H1 (cell line): Measurements from ENCODE around the gene SNAPC3. TPM values are rescaled to one million over a fixed set of nuclear protein-coding genes. Genes with fewer than 3 reads are reported as not detected.
A peak's percentile ranks its signal among the peaks of the same experiment; 100 is the strongest.

Source experiments
- CTCF ChIA-PET: fragments of 300-600 bp; sonication (Branson Sonifier 250); formaldehyde crosslinking; loops from one replicate; lab custom pipeline; 2021; ENCODE audit not compliant: partially characterized antibody; lab: Charles Lee
- POLR2A ChIA-PET: fragments of 300-600 bp; sonication (Branson Sonifier 250); formaldehyde crosslinking; loops from one replicate; lab custom pipeline; 2021; ENCODE audit warnings: inconsistent platforms; ENCODE audit not compliant: partially characterized antibody; lab: Charles Lee
- DNase-seq, 2 experiments: peaks; one replicate each; pipeline versions ENCODE4 v3.0.0 to v3.0.0-alpha.2; 2010 to 2022; ENCODE audit warnings: low spot score in 2 of 2, low read depth in 1 of 2, mixed read lengths in 1 of 2
- FAIRE-seq: peaks from 2 replicates; lab custom pipeline; 2011; peaks lifted over from hg19 to GRCh38; lab: Jason Lieb, UNC
- H2AFZ ChIP-seq: 2 replicates; pipeline ENCODE4 v1.8.1; 2012; ENCODE audit warnings: low read length, inconsistent platforms
- H2AK5ac ChIP-seq: 2 replicates; pipeline ENCODE4 v1.6.1; 2013; ENCODE audit warnings: low read depth, low read length
- H2BK120ac ChIP-seq: replicated peaks from 2 replicates; pipeline ENCODE3; 2013; ENCODE audit warnings: low read depth, low read length, inconsistent platforms
- H2BK12ac ChIP-seq: 2 replicates; pipeline ENCODE4 v1.6.1; 2013; ENCODE audit warnings: low read depth, low read length
- H2BK15ac ChIP-seq: 2 replicates; pipeline ENCODE4 v1.6.1; 2013; ENCODE audit warnings: low read length
- H2BK20ac ChIP-seq: 2 replicates; pipeline ENCODE4 v1.6.1; 2013; ENCODE audit warnings: low read length
- H2BK5ac ChIP-seq: 2 replicates; pipeline ENCODE4 v1.6.1; 2013; ENCODE audit warnings: low read depth, low read length
- H3K14ac ChIP-seq: 2 replicates; pipeline ENCODE4 v1.6.1; 2013; ENCODE audit warnings: inconsistent platforms; ENCODE audit not compliant: insufficient read length
- H3K18ac ChIP-seq: 2 replicates; pipeline ENCODE4 v1.6.1; 2013; ENCODE audit warnings: low read length; ENCODE audit errors: extremely low read depth
- H3K23ac ChIP-seq: 2 replicates; pipeline ENCODE4 v1.6.1; 2013; ENCODE audit warnings: inconsistent platforms; ENCODE audit not compliant: insufficient read length
- H3K23me2 ChIP-seq: 2 replicates; pipeline ENCODE4 v1.6.1; 2013; ENCODE audit warnings: low read depth, low read length
- H3K27ac ChIP-seq: 2 replicates; pipeline ENCODE4 v1.6.1; 2011; ENCODE audit warnings: low read depth, low read length, inconsistent platforms
- H3K27me3 ChIP-seq, 4 experiments: replicated peaks in 1 of 4; 1 replicate in 1 of 4; 2 replicates in 3 of 4; pipeline versions ENCODE4 v1.6.1 to v1.8.1; 2011 to 2013; ENCODE audit warnings: low read length in 3 of 4, mild to moderate bottlenecking in 3 of 4, inconsistent platforms in 2 of 4, mixed read lengths in 2 of 4, moderate library complexity in 1 of 4; ENCODE audit not compliant: control insufficient read depth in 3 of 4, insufficient read depth in 3 of 4; ENCODE audit errors: extremely low read depth in 1 of 4
- H3K36me3 ChIP-seq, 4 experiments: 2 replicates each; pipeline versions ENCODE4 v1.6.1 to v1.8.1; 2011 to 2013; ENCODE audit warnings: mild to moderate bottlenecking in 4 of 4, low read length in 3 of 4, moderate library complexity in 2 of 4, control low read depth in 1 of 4, inconsistent platforms in 1 of 4; ENCODE audit not compliant: insufficient read depth in 4 of 4, control insufficient read depth in 2 of 4
- H3K4ac ChIP-seq: replicated peaks from 2 replicates; pipeline ENCODE3; 2013; ENCODE audit warnings: low read length, low read depth, mixed read lengths, inconsistent platforms; ENCODE audit not compliant: insufficient read length
- H3K4me1 ChIP-seq, 4 experiments: replicated peaks in 1 of 4; 1 replicate in 1 of 4; 2 replicates in 3 of 4; pipeline versions ENCODE4 v1.6.1 to v1.8.1; 2011 to 2013; ENCODE audit warnings: low read length in 3 of 4, inconsistent platforms in 2 of 4, mixed read lengths in 1 of 4; ENCODE audit not compliant: insufficient read depth in 4 of 4, control insufficient read depth in 3 of 4
- H3K4me2 ChIP-seq, 2 experiments: 2 replicates each; pipeline versions ENCODE4 v1.6.1 to v1.8.1; 2011 to 2013; ENCODE audit warnings: low read depth in 2 of 2, low read length in 2 of 2, control low read depth in 1 of 2, inconsistent platforms in 1 of 2, mild to moderate bottlenecking in 1 of 2; ENCODE audit not compliant: insufficient read depth in 1 of 2
- H3K4me3 ChIP-seq, 4 experiments: fragments of 200-600, 300-600 bp in 1 of 4; sonication (generic), shearing (Covaris generic), sonication (Bioruptor Twin) in 1 of 4; 2 replicates each; pipeline versions ENCODE4 v1.5.1 to v1.8.1; 2011 to 2016; ENCODE audit warnings: low read length in 4 of 4, low read depth in 3 of 4, control low read depth in 2 of 4, inconsistent platforms in 2 of 4, mild to moderate bottlenecking in 2 of 4, mixed read lengths in 1 of 4, moderate library complexity in 1 of 4; ENCODE audit not compliant: insufficient read depth in 2 of 4; ENCODE audit errors: extremely low read depth in 1 of 4
- H3K56ac ChIP-seq: replicated peaks from 2 replicates; pipeline ENCODE3; 2013; ENCODE audit warnings: low read depth, mild to moderate bottlenecking, mixed read lengths, low read length, inconsistent platforms; ENCODE audit not compliant: insufficient read length
- H3K79me1 ChIP-seq: 2 replicates; pipeline ENCODE4 v1.6.1; 2013; ENCODE audit warnings: low read depth, low read length, control low read depth
- H3K79me2 ChIP-seq, 2 experiments: 2 replicates each; pipeline versions ENCODE4 v1.6.1 to v1.8.1; 2012 to 2013; ENCODE audit warnings: low read length in 2 of 2, mild to moderate bottlenecking in 2 of 2, inconsistent platforms in 1 of 2; ENCODE audit not compliant: insufficient read depth in 2 of 2, control insufficient read depth in 1 of 2
- H3K9ac ChIP-seq, 4 experiments: replicated peaks in 1 of 4; 1 replicate in 1 of 4; 2 replicates in 3 of 4; pipeline versions ENCODE4 v1.6.1 to v1.8.1; 2011 to 2013; ENCODE audit warnings: low read depth in 3 of 4, low read length in 3 of 4, control low read depth in 2 of 4, mild to moderate bottlenecking in 2 of 4, moderate library complexity in 2 of 4, inconsistent platforms in 1 of 4; ENCODE audit errors: extremely low read depth in 1 of 4
- H3K9me3 ChIP-seq, 2 experiments: 2 replicates each; pipeline versions ENCODE4 v1.6.1 to v1.8.1; 2012 to 2013; ENCODE audit warnings: mild to moderate bottlenecking in 2 of 2, moderate library complexity in 2 of 2, control low read depth in 1 of 2, inconsistent platforms in 1 of 2, low read depth in 1 of 2, low read length in 1 of 2, mixed read lengths in 1 of 2; ENCODE audit not compliant: insufficient read depth in 2 of 2
- H4K20me1 ChIP-seq, 2 experiments: replicated peaks in 1 of 2; 2 replicates each; pipeline versions ENCODE3 to v1.8.1; 2011 to 2013; ENCODE audit warnings: inconsistent platforms in 2 of 2, low read length in 2 of 2, mild to moderate bottlenecking in 1 of 2; ENCODE audit not compliant: insufficient read depth in 2 of 2, control insufficient read depth in 1 of 2
- H4K5ac ChIP-seq: 2 replicates; pipeline ENCODE4 v1.6.1; 2013; ENCODE audit warnings: low read length, low read depth, mixed read lengths, inconsistent platforms; ENCODE audit not compliant: insufficient read length
- H4K8ac ChIP-seq: 2 replicates; pipeline ENCODE4 v1.8.0; 2013; ENCODE audit warnings: mild to moderate bottlenecking, moderate library complexity, low read length, inconsistent platforms; ENCODE audit not compliant: insufficient read depth; ENCODE audit errors: extremely low read depth
- H4K91ac ChIP-seq: replicated peaks from 2 replicates; pipeline ENCODE3; 2013; ENCODE audit warnings: low read length, mixed read lengths, inconsistent platforms; ENCODE audit not compliant: insufficient read length
- KDM5A ChIP-seq: fragments of 200-600 bp; IDR thresholded peaks from 2 replicates; pipeline ENCODE4 v1.7.1; 2012; ENCODE audit warnings: mild to moderate bottlenecking, low read length, inconsistent platforms, mixed read lengths
- WGBS, 2 experiments: shearing (Covaris generic) in 1 of 2; methylation state at CpG; one replicate each; pipeline versions ENCODE4 v1.1.6 to v1.1.7; 2013 to 2015; ENCODE audit warnings: low lambda C conversion rate in 2 of 2, mixed read lengths in 2 of 2, inconsistent platforms in 1 of 2, low coverage in 1 of 2, missing lambda C conversion rate in 1 of 2; ENCODE audit not compliant: insufficient replicate concordance in 2 of 2, insufficient coverage in 1 of 2, insufficient read length in 1 of 2; ENCODE audit errors: extremely low coverage in 1 of 2, missing lambda C conversion rate in 1 of 2; 5-methylcytosine and 5-hydroxymethylcytosine counted together
- polyA plus RNA-seq, 7 experiments: library from polyadenylated mRNA; depleted of rRNA in 3 of 7; stranded (reverse) in 5 of 7; unstranded in 2 of 7; fragments of >200 nt in 5 of 7; fragments of 200-250 nt in 2 of 7; gene quantifications; 1 replicate in 5 of 7; 2 replicates in 1 of 7; 4 replicates in 1 of 7; pipeline versions ENCODE4 v1.2.1 to v1.2.3, GENCODE V29; 2011 to 2013; ENCODE audit warnings: missing spikeins in 2 of 7, mixed read lengths in 2 of 7
- total RNA-seq: library from RNA; stranded (reverse); fragmentation: NEBNext Ultra II Directional; extraction: Animal tissue kit (Norgen Biotek cat#: 25700); gene quantifications from 2 replicates; pipeline ENCODE4 v1.2.1, GENCODE V29; 2021

The SNAPC3 gene
- total and polyA plus RNA-seq, 2 of the 8 experiments (the other 6 are each of a cell fraction or from before 2014, with no cell fraction given): 11.9 to 25.8 TPM

GRCh38 chr9:15421532-15421931 is 1.1 kb upstream of the SNAPC3 start:
- Histone ChIP-seq H3K9me3 (no peaks in the 10 kb centered on the region), H3K18ac (no peak overlapping the region), H3K27ac (no peak overlapping the region), H4K91ac (peak overlapping the region; percentile 51), H2BK5ac (no peak overlapping the region), H3K4ac (no peak overlapping the region), H3K56ac (no peak overlapping the region), H2AFZ (no peak overlapping the region), H2AK5ac (no peak overlapping the region), H2BK120ac (no peak overlapping the region), H3K4me3 (no peak overlapping the region), H3K36me3 (peaks cover 2 to 22% (median 6%) of the 10 kb centered on the region in 4 experiments; a peak in 5 of 8 replicates), H3K4me2 (peak overlapping the region in 1 of 2 experiments; percentile 75; a peak in 2 of 4 replicates), H3K27me3 (no peaks in the 10 kb centered on the region), H2BK20ac (no peak overlapping the region), H2BK15ac (no peak overlapping the region; the same call in 1 of the 2 replicates), H3K14ac (no peak overlapping the region), H3K4me1 (peaks cover 0 to 3% (median 0%) of the 10 kb centered on the region in 4 experiments; a peak in 4 of 7 replicates), H3K79me1 (no peaks in the 10 kb centered on the region), H4K5ac (no peak overlapping the region), H3K23me2 (0 out of 2 replicates have a peak, but pooled peaks cover 1% of the 10 kb centered on the region), H2BK12ac (no peak overlapping the region), H3K9ac (no peak overlapping the region), H4K8ac (no peak overlapping the region), H3K79me2 (peaks cover 10 to 36% of the 10 kb centered on the region in 2 experiments), H4K20me1 (peaks cover 0 to 8% of the 10 kb centered on the region in 2 experiments), H3K23ac (no peak overlapping the region)
- DNase-seq (no peak), FAIRE-seq (no peak)
- ChIA-PET CTCF (interaction anchor here (0.7 to 1.3 kb wide), 6 partner anchors 23 to 211 kb away, joined by 3 to 6 read pairs (median 3); no protein-coding TSS in a partner anchor), POLR2A (interaction anchor here (0.9 to 1.9 kb wide), 7 partner anchors 11 to 273 kb away, joined by 3 to 7 read pairs (median 4); partner anchors contain the start of genes CCDC171, PSIP1 and TTC39B)
- WGBS, 2 experiments: 82% methylated on average over 4 of the region's 6 CpGs; no CpG with 5 or more reads in 1 of the 2 experiments
- no peak for TF ChIP-seq KDM5A
